IMR-90 (cell line): ENCODE results near the gene CLCN6. TPM values are rescaled to one million over a fixed set of nuclear protein-coding genes. Genes with fewer than 3 reads are reported as not detected.

Source experiments
- ATAC-seq: fragments of 200-7000 bp; cut with Tn5 transposase; 2 replicates; pipeline ENCODE4 v1.9.1; 2020; ENCODE audit warnings: low read depth, mild to moderate bottlenecking, moderate library complexity
- BruUV-seq: library from RNA; stranded (reverse); fragments of 400-500 nt; replicated peaks from 2 replicates; lab custom pipeline; 2021; lab: Mats Ljungman, UMichigan
- CTCF ChIA-PET: fragments of 300-600 bp; formaldehyde crosslinking; extraction: SDS; loops from one replicate; lab custom pipeline; 2021; ENCODE audit warnings: antibody characterized with exemption; lab: Yijun Ruan, JAX
- POLR2A ChIA-PET: fragments of 300-600 bp; sonication (Branson Sonifier 250); formaldehyde crosslinking; loops from one replicate; lab custom pipeline; 2022; ENCODE audit warnings: antibody characterized with exemption; ENCODE audit not compliant: unreplicated experiment; lab: Charles Lee
- DNase-seq: peaks from one replicate; pipeline ENCODE4 v3.0.0; 2013
- H2AFZ ChIP-seq: replicated peaks from 2 replicates; pipeline ENCODE3; 2013; ENCODE audit warnings: low read length, mild to moderate bottlenecking; ENCODE audit not compliant: poor library complexity
- H2AK5ac ChIP-seq: 2 replicates; pipeline ENCODE4 v1.6.1; 2013; ENCODE audit warnings: low read depth, low read length, inconsistent platforms
- H2AK9ac ChIP-seq: replicated peaks from 2 replicates; pipeline ENCODE3; 2013; ENCODE audit warnings: mild to moderate bottlenecking, low read depth, low read length, moderate library complexity; ENCODE audit not compliant: poor library complexity
- H2BK120ac ChIP-seq: 2 replicates; pipeline ENCODE4 v1.6.1; 2013; ENCODE audit warnings: low read depth, low read length, inconsistent platforms
- H2BK15ac ChIP-seq: 3 replicates; pipeline ENCODE4 v1.6.1; 2013; ENCODE audit warnings: low read depth, low read length, inconsistent platforms
- H2BK20ac ChIP-seq: 2 replicates; pipeline ENCODE4 v1.6.1; 2013; ENCODE audit warnings: low read depth, mild to moderate bottlenecking, inconsistent platforms, low read length, moderate library complexity
- H2BK5ac ChIP-seq: 2 replicates; pipeline ENCODE4 v1.6.1; 2013; ENCODE audit warnings: mild to moderate bottlenecking, low read depth, low read length, inconsistent platforms; ENCODE audit not compliant: poor library complexity, severe bottlenecking
- H3K14ac ChIP-seq: replicated peaks from 2 replicates; pipeline ENCODE4 v1.6.1; 2013; ENCODE audit warnings: low read depth, low read length, inconsistent platforms
- H3K18ac ChIP-seq: 2 replicates; pipeline ENCODE4 v1.6.1; 2013; ENCODE audit warnings: low read depth, low read length, control low read depth
- H3K23ac ChIP-seq: 2 replicates; pipeline ENCODE4 v1.6.1; 2013; ENCODE audit warnings: low read depth, low read length, inconsistent platforms
- H3K27ac ChIP-seq: 2 replicates; pipeline ENCODE4 v1.5.1; 2013; ENCODE audit warnings: mild to moderate bottlenecking, control low read depth, low read length; ENCODE audit not compliant: insufficient read depth
- H3K27me3 ChIP-seq: 2 replicates; pipeline ENCODE4 v1.6.1; 2013; ENCODE audit warnings: low read length; ENCODE audit not compliant: control insufficient read depth, insufficient read depth
- H3K36me3 ChIP-seq: 2 replicates; pipeline ENCODE4 v1.6.1; 2013; ENCODE audit warnings: low read length, mixed read lengths; ENCODE audit not compliant: control insufficient read depth, insufficient read depth
- H3K4ac ChIP-seq: 2 replicates; pipeline ENCODE4 v1.6.1; 2013; ENCODE audit warnings: low read depth, low read length, inconsistent platforms
- H3K4me1 ChIP-seq: 2 replicates; pipeline ENCODE4 v1.6.1; 2013; ENCODE audit warnings: low read length, mixed read lengths; ENCODE audit not compliant: control insufficient read depth, insufficient read depth
- H3K4me2 ChIP-seq: 2 replicates; pipeline ENCODE4 v1.6.1; 2013; ENCODE audit warnings: low read depth, mild to moderate bottlenecking, control low read depth, low read length, moderate library complexity
- H3K4me3 ChIP-seq: 2 replicates; pipeline ENCODE4 v1.5.1; 2013; ENCODE audit warnings: low read depth, mild to moderate bottlenecking, control low read depth, low read length, moderate library complexity; ENCODE audit not compliant: insufficient read depth
- H3K56ac ChIP-seq: 2 replicates; pipeline ENCODE4 v1.6.1; 2013; ENCODE audit warnings: low read length, inconsistent platforms; ENCODE audit not compliant: insufficient read depth; ENCODE audit errors: extremely low read depth
- H3K79me1 ChIP-seq, 2 experiments: 2 replicates each; pipeline ENCODE4 v1.6.1; 2013; ENCODE audit warnings: low read length in 2 of 2, inconsistent platforms in 1 of 2, low read depth in 1 of 2
- H3K9ac ChIP-seq: 2 replicates; pipeline ENCODE4 v1.6.1; 2013; ENCODE audit warnings: low read depth, low read length, control low read depth
- H3K9me1 ChIP-seq: 2 replicates; pipeline ENCODE4 v1.6.1; 2013; ENCODE audit warnings: low read length, inconsistent platforms; ENCODE audit not compliant: insufficient read depth
- H3K9me3 ChIP-seq: 2 replicates; pipeline ENCODE4 v1.6.1; 2013; ENCODE audit warnings: low read length; ENCODE audit not compliant: control insufficient read depth, insufficient read depth
- H4K20me1 ChIP-seq: 2 replicates; pipeline ENCODE4 v1.6.1; 2013; ENCODE audit warnings: low read length, inconsistent platforms; ENCODE audit not compliant: insufficient read depth
- H4K5ac ChIP-seq: 2 replicates; pipeline ENCODE4 v1.6.1; 2013; ENCODE audit warnings: mild to moderate bottlenecking, low read depth, low read length, control low read depth
- H4K8ac ChIP-seq, 2 experiments: 2 replicates each; pipeline ENCODE4 v1.6.1; 2013; ENCODE audit warnings: low read depth in 2 of 2, low read length in 2 of 2, control low read depth in 1 of 2, inconsistent platforms in 1 of 2
- H4K91ac ChIP-seq: 2 replicates; pipeline ENCODE4 v1.6.1; 2013; ENCODE audit warnings: low read depth, low read length, inconsistent platforms; ENCODE audit not compliant: insufficient read depth
- BHLHE40 ChIP-seq: fragments of 150-350 bp; IDR thresholded peaks from 2 replicates; pipeline ENCODE4 v1.6.1; 2016; ENCODE audit warnings: mild to moderate bottlenecking, low read depth, low read length
- CEBPB ChIP-seq: IDR thresholded peaks from 2 replicates; pipeline ENCODE4 v1.6.1; 2012; ENCODE audit warnings: low read depth, low read length, improper control_type of control experiment
- CHD1 ChIP-seq: IDR thresholded peaks from 2 replicates; pipeline ENCODE4 v1.6.1; 2012; ENCODE audit warnings: low read depth, low read length, improper control_type of control experiment
- CTCF ChIP-seq: conservative IDR thresholded peaks from 2 replicates; pipeline ENCODE4 v1.5.1; 2012; ENCODE audit warnings: mild to moderate bottlenecking, low read depth, low read length, improper control_type of control experiment
- FOS ChIP-seq: fragments of 150-350 bp; IDR thresholded peaks from 2 replicates; pipeline ENCODE4 v1.6.1; 2016; ENCODE audit warnings: low read depth, low read length
- MAZ ChIP-seq: IDR thresholded peaks from 2 replicates; pipeline ENCODE4 v1.6.1; 2012; ENCODE audit warnings: low read depth, mild to moderate bottlenecking, low read length, improper control_type of control experiment, moderate library complexity, borderline replicate concordance
- MXI1 ChIP-seq: IDR thresholded peaks from 2 replicates; pipeline ENCODE4 v1.6.1; 2012; ENCODE audit warnings: low read depth, mild to moderate bottlenecking, low read length, moderate library complexity, borderline replicate concordance
- NFE2L2 ChIP-seq: fragments of 150-350 bp; IDR thresholded peaks from 2 replicates; pipeline ENCODE4 v1.6.1; 2016; ENCODE audit warnings: low read depth, mild to moderate bottlenecking, low read length
- POLR2A ChIP-seq: IDR thresholded peaks from 2 replicates; pipeline ENCODE4 v1.6.1; 2012; ENCODE audit warnings: mild to moderate bottlenecking, low read depth, low read length
- RAD21 ChIP-seq: IDR thresholded peaks from 2 replicates; pipeline ENCODE4 v1.6.1; 2012; ENCODE audit warnings: low read length, improper control_type of control experiment
- RCOR1 ChIP-seq: IDR thresholded peaks from 2 replicates; pipeline ENCODE4 v1.6.1; 2012; ENCODE audit warnings: mild to moderate bottlenecking, low read length, improper control_type of control experiment; ENCODE audit not compliant: insufficient replicate concordance
- RFX5 ChIP-seq: IDR thresholded peaks from 2 replicates; pipeline ENCODE4 v1.8.0; 2012; ENCODE audit warnings: low read depth, mild to moderate bottlenecking, low read length, moderate library complexity
- SMC3 ChIP-seq: fragments of 150-350 bp; IDR thresholded peaks from 2 replicates; pipeline ENCODE4 v1.6.1; 2016; ENCODE audit warnings: low read depth, mild to moderate bottlenecking, antibody characterized with exemption, low read length, moderate library complexity
- USF2 ChIP-seq: fragments of 150-350 bp; IDR thresholded peaks from 2 replicates; pipeline ENCODE4 v1.6.1; 2017; ENCODE audit warnings: mild to moderate bottlenecking, antibody characterized with exemption, low read length, low read depth
- WGBS, 2 experiments: methylation state at CpG; one replicate each; pipeline versions ENCODE4 v1.1.5 to v1.1.7; 2013; ENCODE audit warnings: missing lambda C conversion rate in 2 of 2; ENCODE audit not compliant: insufficient read length in 1 of 2; ENCODE audit errors: extremely low coverage in 2 of 2; 5-methylcytosine and 5-hydroxymethylcytosine counted together
- dilution Hi-C: fragments of 300-500 bp; cut with HindIII; formaldehyde crosslinking; loops from one replicate; pipeline ENCODE4 v1.14.3; 2018; ENCODE audit warnings: low sequenced_read_pairs; ENCODE audit not compliant: unreplicated experiment
- in situ Hi-C: fragments of 300-500 bp; cut with MboI; formaldehyde crosslinking; loops from 3 replicates; pipeline ENCODE4 v1.14.3; 2019; ENCODE audit warnings: low sequenced_read_pairs, inconsistent platforms, mixed read lengths
- intact Hi-C: fragments of 100-400 bp; cut with micrococcal nuclease; formaldehyde crosslinking; loops from 2 replicates; pipeline ENCODE4 v1.10.0; 2022
- polyA plus RNA-seq, 3 experiments: library from polyadenylated mRNA; depleted of rRNA; stranded (reverse); fragments of >200 nt; gene quantifications; 2 replicates each; pipeline ENCODE4 v1.2.3, GENCODE V29; 2012; ENCODE audit warnings: low replicate concordance in 1 of 3
- total RNA-seq: library from RNA; depleted of rRNA; stranded (reverse); fragments of >200 nt; gene quantifications from 2 replicates; pipeline ENCODE4 v1.2.3, GENCODE V29; 2012

The CLCN6 gene
- total and polyA plus RNA-seq, 2 of the 4 experiments (the other 2 are of a cell fraction): 4.1 to 10.6 TPM

GRCh38 chr1:11842154-11843041 is 36.4 kb downstream of the CLCN6 start:
- Histone ChIP-seq H2AK9ac (peak overlapping the region; percentile 61), H2BK20ac (no peak overlapping the region), H3K79me1 (no peaks in the 10 kb centered on the region), H3K18ac (no peak overlapping the region), H3K27me3 (no peaks in the 10 kb centered on the region), H4K20me1 (peaks cover 10% of the 10 kb centered on the region; the same call in 1 of the 2 replicates), H3K4me1 (peaks cover 2% of the 10 kb centered on the region; the same call in 1 of the 2 replicates), H4K5ac (no peak overlapping the region), H3K36me3 (peaks cover 59% of the 10 kb centered on the region), H2BK120ac (no peak overlapping the region), H4K8ac (no peak overlapping the region), H3K4me2 (no peak overlapping the region), H3K27ac (no peak overlapping the region), H3K4ac (no peak overlapping the region), H2AFZ (no peak overlapping the region), H3K9me1 (peaks cover 7% of the 10 kb centered on the region; the same call in 1 of the 2 replicates), H3K56ac (no peak overlapping the region), H2BK5ac (no peak overlapping the region), H3K9ac (no peak overlapping the region), H3K9me3 (no peaks in the 10 kb centered on the region), H4K91ac (no peak overlapping the region), H2BK15ac (no peak overlapping the region), H3K23ac (no peak overlapping the region), H2AK5ac (no peak overlapping the region), H3K4me3 (no peak overlapping the region), H3K14ac (no peak overlapping the region)
- ATAC-seq: peak; percentile 33; the same call in 1 of the 2 replicates
- intact Hi-C loops (no loop called here), in situ Hi-C loops (loop anchor here (5.0 kb wide), 1 partner anchor 55 kb away; no protein-coding TSS in a partner anchor), dilution Hi-C loops (no loop called here)
- peak; percentile 34 for DNase-seq
- TSS peak; percentile 48 for BruUV-seq
- POLR2A ChIA-PET: no interaction called here
- no CpG with 5 or more reads among the region's 19 CpGs for WGBS, 2 experiments
- CTCF ChIA-PET: interaction anchor here (0.9 kb wide), 1 partner anchor 10 kb away, joined by 3 read pairs; no protein-coding TSS in a partner anchor
- no peak for TF ChIP-seq USF2
- TF ChIP-seq SMC3: no peak
- no peak for TF ChIP-seq MXI1
- TF ChIP-seq POLR2A: no peak
- no peak for TF ChIP-seq RFX5
- TF ChIP-seq CHD1: no peak
- no peak for TF ChIP-seq CTCF
- TF ChIP-seq BHLHE40: no peak
- TF ChIP-seq FOS: no peak
- no peak for TF ChIP-seq NFE2L2
- no peak for TF ChIP-seq RCOR1
- no peak for TF ChIP-seq MAZ
- no peak for TF ChIP-seq RAD21
- no peak for TF ChIP-seq CEBPB
